Thyroid gland (tissue), 4 donors: ENCODE results near the gene ZDHHC8. TPM values are rescaled to one million over a fixed set of nuclear protein-coding genes. Genes with fewer than 3 reads are reported as not detected.

Experiments used
- DNase-seq, 2 donors: peaks; one replicate each; pipeline ENCODE4 v3.0.0-alpha.2; 2019
- H3K27ac ChIP-seq, 3 donors: fragments of 200-600 bp; sonication (generic); 1 replicate in 2 of 3; 2 replicates in 1 of 3; pipeline ENCODE4 v1.5.1; 2016 to 2019; ENCODE audit warnings: mild to moderate bottlenecking in 1 of 3, moderate library complexity in 1 of 3
- H3K27me3 ChIP-seq: fragments of 200-600 bp; sonication (generic); one replicate; pipeline ENCODE4 v1.5.1; 2019
- H3K36me3 ChIP-seq, 2 donors: fragments of 200-600 bp; sonication (generic); one replicate each; pipeline ENCODE4 v1.5.1; 2016 to 2019
- H3K4me1 ChIP-seq, 2 donors: fragments of 200-600 bp; sonication (generic); one replicate each; pipeline ENCODE4 v1.5.1; 2017 to 2019
- H3K4me3 ChIP-seq, 3 donors: fragments of 200-600 bp; sonication (generic); replicated peaks in 1 of 3; 1 replicate in 2 of 3; 2 replicates in 1 of 3; pipeline ENCODE4 v1.5.1; 2016; ENCODE audit warnings: mild to moderate bottlenecking in 1 of 3
- H3K9me3 ChIP-seq: fragments of 200-600 bp; sonication (generic); one replicate; pipeline ENCODE4 v1.5.1; 2017
- CTCF ChIP-seq, 6 experiments: fragments of 200-600 bp in 3 of 6; fragments of 450-650 bp in 3 of 6; sonication (generic) in 3 of 6; IDR thresholded peaks; one replicate each; pipeline ENCODE4 v1.5.1; 2016 to 2019; ENCODE audit warnings: antibody characterized with exemption in 6 of 6, mild to moderate bottlenecking in 2 of 6, inconsistent platforms in 1 of 6, moderate library complexity in 1 of 6
- POLR2A ChIP-seq, 2 donors: fragments of 450-650 bp; IDR thresholded peaks; one replicate each; pipeline ENCODE4 v1.6.1; 2017; ENCODE audit warnings: antibody characterized with exemption in 2 of 2, mild to moderate bottlenecking in 2 of 2, moderate library complexity in 1 of 2
- WGBS, 2 donors: methylation state at CpG; one replicate each; pipeline ENCODE4 v1.1.5; 2017; 5-methylcytosine and 5-hydroxymethylcytosine counted together
- intact Hi-C: fragments of 100-400 bp; cut with DNase I; formaldehyde crosslinking; loops from one replicate; pipeline ENCODE4 v1.15.1; 2023
- total RNA-seq, 4 donors: library from RNA; depleted of rRNA; stranded (reverse); fragments of >200 nt; gene quantifications; one replicate each; pipeline ENCODE4 v1.2.3, GENCODE V29; 2016

ZDHHC8 gene
- total RNA-seq, 4 donors from 2014 or later, result 13.4 to 22.4 (median 18.9) TPM

- Histone ChIP-seq H3K27me3 (no peaks in the 10 kb centered on the region), H3K4me1 (no peaks in the 10 kb centered on the region), H3K27ac (no peak overlapping the region), H3K9me3 (no peaks in the 10 kb centered on the region), H3K4me3 (no peak overlapping the region), H3K36me3 (no peaks in the 10 kb centered on the region)
- no peak for TF ChIP-seq CTCF (IDR thresholded peaks at IDR 0.05)
- TF ChIP-seq POLR2A (IDR thresholded peaks at IDR 0.05), result no peak
- no peak for DNase-seq
- 61 to 81% methylated on average over 5 to 22 of the region's 32 CpGs for WGBS, 2 donors
- intact Hi-C loops, result no loop called here
Measured at GRCh38 chr22:20149257-20150250, 17.9 kb downstream of the ZDHHC8 start.

GRCh38 chr22:20150381-20151275 is 19.0 kb downstream of the ZDHHC8 start, which contains the start of gene CCDC188:
TSS of gene CCDC188 (minus strand) at chr22:20151055. CDS start at chr22:20150986, 69 bp downstream.
- Histone ChIP-seq H3K9me3 (no peaks in the 10 kb centered on the region), H3K4me1 (no peaks in the 10 kb centered on the region), H3K4me3 (no peak within 1 kb of the TSS), H3K27ac (no peak within 1 kb of the TSS), H3K36me3 (no peaks in the 10 kb centered on the region), H3K27me3 (no peaks in the 10 kb centered on the region)
- intact Hi-C loops, result no loop called here
- no peak for DNase-seq
- 76 to 89% methylated on average over 5 to 11 of the region's 14 CpGs for WGBS, 2 donors
- TF ChIP-seq POLR2A (IDR thresholded peaks at IDR 0.05) (no peak), CTCF (IDR thresholded peaks at IDR 0.05) (no peak)

GRCh38 chr22:20151276-20151588 is 19.6 kb downstream of the ZDHHC8 start:
- H3K9me3 ChIP-seq, result no peaks in the 10 kb centered on the region
- no peak for TF ChIP-seq POLR2A (IDR thresholded peaks at IDR 0.05)
- TF ChIP-seq CTCF (IDR thresholded peaks at IDR 0.05), result no peak
- no peaks in the 10 kb centered on the region for H3K36me3 ChIP-seq
- H3K27me3 ChIP-seq, result no peaks in the 10 kb centered on the region
- 86 to 96% methylated on average over 4 of the region's 4 CpGs for WGBS, 2 donors
- H3K27ac ChIP-seq, result no peak overlapping the region
- no peaks in the 10 kb centered on the region for H3K4me1 ChIP-seq
- DNase-seq, result no peak
- no peak overlapping the region for H3K4me3 ChIP-seq
- intact Hi-C loops, result no loop called here

- WGBS, 2 donors, result 57% methylated on average over 5 of the region's 14 CpGs; no CpG with 5 or more reads in 1 of the 2 donors
Measured at GRCh38 chr22:20152464-20152890, 20.9 kb downstream of the ZDHHC8 start.

More at GRCh38 chr22:20152464-20152890, 20.9 kb downstream of the ZDHHC8 start:
- H3K27me3 ChIP-seq, result no peaks in the 10 kb centered on the region
- H3K27ac ChIP-seq, result no peak overlapping the region
- no peak overlapping the region for H3K4me3 ChIP-seq
- H3K9me3 ChIP-seq, result no peaks in the 10 kb centered on the region
- no peak for DNase-seq
- TF ChIP-seq POLR2A (IDR thresholded peaks at IDR 0.05), result no peak
- TF ChIP-seq CTCF (IDR thresholded peaks at IDR 0.05), result no peak
- no peaks in the 10 kb centered on the region for H3K36me3 ChIP-seq
- peaks cover 0 to 4% of the 10 kb centered on the region in 2 donors for H3K4me1 ChIP-seq
- intact Hi-C loops, result no loop called here
